ENCODE measurements around the gene PRIM2.
"Not testable (repeated sequence)": the region's sequence is repeated elsewhere in the genome, so short reads cannot be mapped to it uniquely, and the experiment has no call there.

PRIM2 gene

DNA sequence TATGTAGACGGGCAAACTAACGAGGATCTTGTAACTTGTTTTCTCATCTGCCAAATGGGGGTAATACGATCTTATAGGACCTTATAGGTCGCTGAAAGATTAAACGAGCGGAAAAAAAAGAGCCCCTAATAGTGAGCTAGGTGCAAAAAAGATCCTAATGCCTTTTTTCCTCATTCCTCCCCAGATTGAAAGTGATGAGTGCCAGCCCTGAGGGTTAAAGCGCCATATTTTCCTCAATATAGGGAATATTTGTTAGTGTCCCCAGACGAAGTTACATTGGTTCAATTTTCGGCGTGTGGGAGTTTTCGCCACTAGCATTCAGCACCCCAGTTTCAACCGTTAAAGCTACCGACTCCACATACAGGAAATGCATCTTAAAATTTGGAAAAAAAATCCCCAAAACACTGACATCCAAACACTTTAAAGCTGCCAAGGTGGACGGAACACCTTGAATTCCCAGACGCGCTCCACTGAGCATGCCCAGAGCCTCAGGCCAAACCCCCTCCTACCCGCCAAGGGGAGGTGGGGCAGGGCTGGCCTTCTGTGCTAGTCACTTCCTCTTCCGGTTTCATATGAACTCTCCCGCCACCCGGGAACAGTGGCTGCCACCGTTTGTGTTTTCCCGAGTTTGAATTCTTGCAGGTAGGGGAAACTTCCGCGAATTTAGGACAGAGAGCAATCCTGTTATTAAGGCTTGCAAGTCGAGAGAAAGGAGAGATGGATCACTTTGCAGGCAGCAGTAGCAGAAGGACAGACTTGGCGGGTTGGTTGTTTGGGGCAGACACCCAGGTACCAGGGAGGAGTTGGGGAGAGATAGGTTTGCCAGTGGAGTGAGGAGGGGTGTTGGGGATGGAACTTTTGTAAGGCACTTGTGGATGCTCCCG lies at the start of gene PRIM2:
PRIM2 (plus strand) TSS at position 571 of the 884 bp plus-strand sequence. CDS start 816 bp downstream, outside the sequence.
- peak; percentile 96 for DNase-seq (ENCODE audit: low spot score)

DNA sequence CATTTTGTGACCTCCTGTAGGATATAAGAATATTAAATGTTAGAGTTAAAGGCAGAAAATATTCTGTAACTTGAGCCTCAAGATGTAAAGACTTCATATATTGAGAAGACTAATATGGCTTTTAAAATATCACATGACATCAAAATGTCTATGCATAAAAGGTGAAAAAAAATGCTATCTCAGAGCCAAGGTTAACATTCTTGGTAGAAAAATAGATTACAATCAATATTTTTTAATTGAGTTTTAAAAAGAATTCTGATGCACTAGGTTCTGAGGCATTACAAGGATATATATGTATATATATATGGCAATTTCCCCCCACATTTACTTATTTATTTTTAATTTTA lies 49.2 kb upstream of the PRIM2 start:
- no peak for DNase-seq (ENCODE audit: low spot score)

- not testable (repeated sequence) for DNase-seq (ENCODE audit: low spot score)
Measured at GRCh38 chr6:57274113-57274824, 43.2 kb upstream of the PRIM2 start.

DNA sequence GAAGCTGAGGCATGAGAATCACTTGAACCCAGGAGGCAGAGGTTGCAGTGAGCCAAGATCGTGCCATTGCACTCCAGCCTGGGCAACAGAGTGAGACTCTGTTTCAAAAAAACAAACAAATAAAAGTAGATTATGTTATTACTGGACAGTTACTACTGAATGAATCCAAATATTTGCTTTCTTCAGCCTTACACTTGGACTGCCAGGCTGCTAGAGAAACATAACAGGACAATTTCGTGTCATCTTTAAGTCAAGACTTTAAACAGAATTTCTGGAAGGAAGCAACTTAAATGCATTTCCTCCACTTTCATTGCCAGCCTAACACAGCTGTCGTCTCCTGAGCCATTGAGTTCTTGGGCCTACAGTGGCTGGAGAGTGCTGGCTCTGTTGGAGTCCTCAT lies 42.0 kb upstream of the PRIM2 start:
- DNase-seq (ENCODE audit: low spot score), result no peak

GRCh38 chr6:57276946-57277345 lies 40.5 kb upstream of the PRIM2 start:
- no peak for DNase-seq (ENCODE audit: low spot score)

DNA sequence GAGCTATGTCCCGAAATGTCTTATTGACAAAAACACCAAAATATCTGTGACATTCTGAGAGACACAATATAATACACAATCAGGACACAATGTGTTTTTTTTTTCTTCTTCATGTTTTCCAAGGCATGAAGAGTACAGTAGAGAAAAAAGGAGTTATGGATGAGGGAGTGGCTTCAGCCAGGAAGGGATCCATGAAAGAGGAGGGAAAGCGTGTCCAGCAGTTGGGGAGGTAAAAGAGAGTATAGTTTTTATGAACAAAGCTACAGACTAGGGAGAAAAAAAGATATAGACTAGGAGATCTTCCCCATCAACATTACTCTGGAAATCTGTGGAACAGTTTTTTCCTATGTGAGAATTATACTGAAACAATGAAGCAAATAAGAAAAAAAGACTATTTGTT lies 38.9 kb upstream of the PRIM2 start:
- DNase-seq (ENCODE audit: low spot score), result no peak

DNA sequence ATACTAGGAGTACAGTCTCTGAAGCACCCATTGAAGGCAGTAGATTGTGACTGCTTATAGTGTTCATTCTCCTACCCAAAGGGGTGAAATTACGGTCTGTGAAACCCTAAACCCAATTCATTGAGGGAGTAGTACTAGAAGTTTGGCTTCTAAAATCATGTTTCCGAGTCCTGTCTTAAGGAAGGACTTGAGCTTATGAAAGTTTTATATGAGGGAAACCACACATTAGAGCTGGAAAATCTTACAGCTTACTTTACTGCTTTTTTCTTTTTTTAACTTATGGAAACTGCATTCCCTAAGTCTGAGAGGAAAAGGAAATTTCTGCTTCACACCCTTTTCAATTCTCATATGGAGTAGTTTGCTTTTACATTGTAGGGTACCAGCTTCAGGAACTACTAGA lies 38.4 kb upstream of the PRIM2 start:
- no peak for DNase-seq (ENCODE audit: low spot score)

- DNase-seq (ENCODE audit: low spot score), result no peak
Measured at GRCh38 chr6:57283106-57283505, 34.3 kb upstream of the PRIM2 start.

GRCh38 chr6:57283911-57284455 lies 33.4 kb upstream of the PRIM2 start:
- DNase-seq (ENCODE audit: low spot score), result no peak

DNA sequence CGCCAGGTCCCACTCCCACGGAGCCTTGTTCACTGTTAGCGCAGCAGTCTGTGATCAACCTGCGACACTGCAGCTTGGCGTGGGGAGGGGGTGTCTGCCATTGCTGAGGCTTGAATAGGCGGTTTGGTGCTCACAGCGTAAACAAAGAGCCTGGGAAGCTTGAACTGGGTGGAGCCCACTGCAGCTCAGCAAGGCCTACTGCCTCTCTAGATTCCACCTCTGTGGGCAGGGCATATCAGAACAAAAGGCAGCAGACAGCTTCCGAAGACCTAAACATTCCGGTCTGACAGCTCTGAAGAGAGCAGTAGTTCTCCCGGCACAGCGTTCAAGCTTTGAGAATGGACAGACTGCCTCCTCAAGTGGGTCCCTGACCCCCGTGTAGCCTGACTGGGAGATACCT lies 29.3 kb upstream of the PRIM2 start:
- not testable (repeated sequence) for DNase-seq (ENCODE audit: low spot score)

DNA sequence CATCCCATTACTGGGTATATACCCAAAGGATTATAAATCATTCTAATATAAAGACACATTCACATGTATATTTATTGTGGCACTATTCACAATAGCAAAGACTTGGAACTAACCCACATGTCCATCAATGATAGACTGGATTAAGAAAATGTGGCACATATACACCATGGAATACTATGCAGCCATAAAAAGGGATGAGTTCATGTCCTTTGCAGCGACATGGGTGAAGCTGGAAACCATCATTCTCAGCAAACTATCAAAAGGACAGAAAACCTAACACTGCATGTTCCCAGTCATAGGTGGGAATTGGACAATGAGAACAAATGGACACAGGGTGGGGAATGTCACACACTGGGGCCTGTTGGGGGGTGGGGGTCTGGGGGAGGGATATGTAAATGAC lies 24.0 kb upstream of the PRIM2 start:
- not testable (repeated sequence) for DNase-seq (ENCODE audit: low spot score)

GRCh38 chr6:57294862-57295445 lies 22.5 kb upstream of the PRIM2 start:
- no peak for DNase-seq (ENCODE audit: low spot score)

GRCh38 chr6:57297505-57297904 lies 19.9 kb upstream of the PRIM2 start:
- DNase-seq (ENCODE audit: low spot score), result no peak

DNA sequence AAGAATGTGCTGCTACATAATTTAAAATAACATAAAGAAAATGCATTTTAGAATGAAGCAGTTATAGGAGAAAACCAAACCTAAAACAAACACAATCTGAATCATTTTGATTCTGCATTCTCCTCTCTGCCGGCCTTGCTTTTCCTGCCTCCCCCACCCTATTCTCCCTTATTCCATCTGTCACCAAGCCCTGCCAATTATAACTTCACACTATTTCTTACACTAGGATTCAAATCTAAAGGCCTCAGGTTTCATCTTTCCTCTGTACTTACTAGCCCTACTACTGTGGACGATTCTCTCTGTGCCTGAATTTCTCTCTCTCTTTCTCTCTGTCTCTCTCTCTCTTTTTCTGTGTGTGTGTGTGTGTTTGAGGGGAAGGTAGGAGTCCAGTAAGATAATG lies 18.7 kb upstream of the PRIM2 start:
- no peak for DNase-seq (ENCODE audit: low spot score)

DNA sequence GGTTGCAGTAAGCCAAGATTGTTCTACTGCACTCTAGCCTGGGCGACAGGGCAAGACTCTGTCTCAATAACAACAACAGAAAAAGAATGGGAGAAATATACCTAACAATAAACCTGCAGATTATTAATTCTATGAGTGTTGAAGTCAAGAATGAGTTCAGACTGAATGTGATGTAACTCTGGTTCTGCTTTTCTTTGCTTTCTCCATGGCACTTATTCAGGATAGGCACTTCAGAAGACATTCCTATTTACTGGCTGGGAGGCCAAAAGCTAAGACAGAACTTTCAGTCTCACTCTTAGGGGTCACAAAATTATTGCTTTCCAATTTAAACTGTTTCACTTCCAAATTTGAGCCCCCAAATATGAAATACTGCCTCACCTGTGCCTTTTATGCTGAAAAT lies 15.7 kb upstream of the PRIM2 start:
- DNase-seq (ENCODE audit: low spot score), result no peak

DNA sequence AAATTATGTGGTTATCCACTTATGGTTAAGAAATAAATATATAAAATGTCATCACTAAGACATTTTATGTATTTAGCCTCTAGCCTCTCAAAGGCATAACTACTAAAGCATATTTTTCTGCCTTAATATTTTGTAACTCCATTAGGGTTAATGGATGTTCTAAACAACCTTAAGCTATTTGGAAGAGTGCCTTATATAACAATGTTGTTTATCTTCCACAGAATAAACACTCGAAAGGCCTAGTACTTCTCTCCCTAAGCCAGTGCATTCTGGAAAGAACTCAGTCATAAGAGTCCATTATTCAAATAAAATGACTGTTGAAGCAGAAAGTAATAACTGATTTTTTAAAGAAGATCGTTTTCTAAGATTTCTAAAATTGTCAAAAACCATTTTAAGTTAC lies 15.0 kb upstream of the PRIM2 start:
- DNase-seq (ENCODE audit: low spot score), result no peak

DNA sequence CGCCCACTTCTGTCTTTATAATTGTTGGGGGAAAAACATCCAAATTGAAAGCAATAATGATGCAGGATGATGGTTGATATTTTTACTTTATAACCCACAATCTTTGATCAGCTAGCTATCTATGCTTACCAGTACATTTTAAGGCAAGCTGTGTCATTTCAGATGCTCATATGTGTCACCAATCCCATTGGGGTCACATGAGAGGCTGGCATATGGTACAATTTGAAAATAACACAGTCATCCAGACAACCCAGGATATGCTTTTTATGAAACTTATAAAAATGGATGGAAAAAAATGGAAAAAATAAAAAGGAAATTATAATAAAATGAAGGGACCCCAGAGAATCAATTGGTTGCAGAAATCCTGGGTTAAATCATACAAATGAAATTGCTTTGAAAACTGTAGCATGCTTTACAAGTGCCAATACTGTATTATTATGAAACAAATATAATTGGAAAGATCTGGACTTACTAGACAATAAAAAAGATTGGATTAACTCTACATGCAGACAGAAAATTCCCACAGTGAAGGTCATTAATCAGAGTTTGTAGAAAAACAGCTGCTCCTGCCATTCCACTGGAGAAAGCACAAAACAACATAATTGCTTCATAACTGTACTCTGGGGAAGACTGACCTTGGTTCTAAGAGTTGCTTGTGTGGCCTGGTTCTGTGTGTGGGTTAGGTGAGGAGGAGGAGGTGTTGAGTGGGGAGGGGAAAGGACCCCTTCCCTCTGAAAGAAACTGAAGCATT lies 13.3 kb upstream of the PRIM2 start:
- no peak for DNase-seq (ENCODE audit: low spot score)

- no peak for DNase-seq (ENCODE audit: low spot score)
Measured at GRCh38 chr6:57305107-57305506, 12.3 kb upstream of the PRIM2 start.

- no peak for DNase-seq (ENCODE audit: low spot score)
Measured at GRCh38 chr6:57305761-57306160, 11.7 kb upstream of the PRIM2 start.

DNA sequence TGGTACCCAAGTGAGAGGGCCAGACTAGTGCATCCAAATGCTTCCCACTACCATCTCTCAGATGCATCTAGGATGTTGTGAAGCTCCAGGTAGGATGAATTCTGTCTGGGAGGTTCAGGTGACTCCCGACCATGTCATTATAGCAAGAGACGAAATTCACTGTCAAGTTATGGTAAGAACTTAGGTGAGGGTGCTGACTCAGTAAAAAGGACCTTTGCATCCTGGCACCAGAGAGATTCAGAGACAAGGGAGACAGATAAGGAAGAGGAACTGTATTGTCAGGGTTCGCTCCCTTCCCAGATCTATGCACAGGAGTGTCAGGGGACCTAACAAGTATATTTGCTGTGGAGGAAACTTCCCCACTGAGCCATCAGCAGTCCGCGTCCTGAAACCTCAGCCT lies 11.2 kb upstream of the PRIM2 start:
- DNase-seq (ENCODE audit: low spot score), result no peak

GRCh38 chr6:57307850-57308249 lies 9.6 kb upstream of the PRIM2 start:
- DNase-seq (ENCODE audit: low spot score), result no peak

- not testable (repeated sequence) for DNase-seq (ENCODE audit: low spot score)
Measured at GRCh38 chr6:57308755-57309154, 8.7 kb upstream of the PRIM2 start.
